Head of caudate nucleus (tissue), 42 donors: ENCODE measurements around the gene CYP1B1.
A peak's percentile ranks its signal among the peaks of the same experiment; 100 is the strongest.
"Not testable (repeated sequence)": the region's sequence is repeated elsewhere in the genome, so short reads cannot be mapped to it uniquely, and the experiment has no call there.

Source experiments
- DNase-seq, 42 donors: peaks; one replicate each; pipeline versions ENCODE4 v3.0.0 to v3.0.0-alpha.2; 2020 to 2021; ENCODE audit warnings: mixed read lengths in 7 of 42
- intact Hi-C: fragments of 100-400 bp; cut with DNase I; formaldehyde crosslinking; loops from one replicate; pipeline ENCODE4 v1.15.0; 2022

Gene CYP1B1

DNA sequence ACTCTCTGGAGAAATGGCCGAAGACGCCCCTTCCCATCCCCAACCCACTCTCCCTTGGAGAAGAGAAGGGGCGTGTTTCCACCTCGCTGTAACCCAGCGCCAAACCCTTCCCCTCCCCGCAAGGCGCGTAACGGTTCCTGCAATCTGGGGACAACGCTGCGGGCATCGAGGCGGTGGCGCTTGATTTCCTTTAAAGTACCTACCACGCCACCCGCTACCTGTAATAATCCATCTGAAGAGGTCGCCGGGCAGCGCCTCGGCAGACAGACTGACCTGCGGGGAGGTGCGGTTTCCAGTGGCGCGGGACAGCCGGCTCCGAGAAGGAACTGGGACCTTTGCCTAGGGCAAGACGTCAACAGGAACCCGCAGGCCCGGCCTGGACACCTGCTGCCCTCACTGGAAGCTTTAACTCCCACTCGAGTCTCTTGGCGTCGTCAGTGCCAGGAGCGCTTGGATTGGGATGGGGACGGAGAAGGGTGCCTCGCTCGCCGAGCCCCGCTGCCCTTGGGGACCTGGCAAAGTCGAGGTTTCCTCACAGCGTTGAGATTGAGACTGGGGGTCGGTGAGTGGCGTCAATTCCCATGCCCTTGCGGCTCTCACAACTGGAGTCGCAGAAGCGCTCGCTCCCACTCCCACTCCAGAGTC lies at the start of gene CYP1B1:
Gene CYP1B1 (minus strand): TSS at position 645 of the 645 bp plus-strand sequence. CDS start 763 bp downstream, outside the sequence.
- peak in 4 of 42 donors; percentile 13 to 32 (median 17) for DNase-seq
- intact Hi-C loops = no loop called here

DNA sequence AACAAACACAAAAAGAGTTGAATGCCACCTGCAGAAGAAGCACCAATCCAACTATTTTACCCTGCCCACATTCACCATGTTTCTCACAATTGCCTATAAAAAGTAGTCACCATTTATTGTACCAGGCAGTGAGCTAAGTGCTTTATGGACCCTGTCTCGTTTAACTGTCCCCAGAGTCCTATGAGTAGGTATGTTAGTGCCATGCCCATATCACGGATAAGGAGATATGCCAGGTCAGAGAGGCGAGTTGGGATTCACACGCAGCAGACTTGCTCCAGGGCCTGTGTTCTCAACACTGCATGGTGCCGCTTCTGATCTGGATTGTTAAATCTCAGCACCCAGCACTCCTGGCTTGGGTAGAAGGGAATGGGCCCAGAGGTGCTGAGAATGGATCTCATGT lies 49.1 kb upstream of the CYP1B1 start:
- intact Hi-C loops = no loop called here
- DNase-seq = no peak

DNA sequence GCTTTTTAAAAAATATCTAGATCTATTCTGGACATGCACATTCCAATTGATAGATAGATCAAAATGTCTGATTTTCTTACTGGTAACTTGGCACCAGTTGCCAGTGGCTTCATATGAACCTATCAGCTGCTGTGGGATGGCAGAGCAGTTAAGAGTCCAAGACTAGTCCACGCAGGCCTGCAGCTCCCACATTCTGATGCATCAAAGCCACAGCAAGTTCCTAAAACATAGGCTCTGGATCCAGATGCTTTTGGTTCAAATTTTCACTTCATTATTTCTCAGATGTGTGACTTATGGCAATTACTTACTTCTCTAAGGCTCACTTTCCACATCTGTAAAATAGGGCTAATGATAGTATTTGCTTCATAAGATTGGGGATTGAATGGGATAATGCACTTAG lies 48.0 kb upstream of the CYP1B1 start:
- no peak for DNase-seq
- intact Hi-C loops = no loop called here

DNA sequence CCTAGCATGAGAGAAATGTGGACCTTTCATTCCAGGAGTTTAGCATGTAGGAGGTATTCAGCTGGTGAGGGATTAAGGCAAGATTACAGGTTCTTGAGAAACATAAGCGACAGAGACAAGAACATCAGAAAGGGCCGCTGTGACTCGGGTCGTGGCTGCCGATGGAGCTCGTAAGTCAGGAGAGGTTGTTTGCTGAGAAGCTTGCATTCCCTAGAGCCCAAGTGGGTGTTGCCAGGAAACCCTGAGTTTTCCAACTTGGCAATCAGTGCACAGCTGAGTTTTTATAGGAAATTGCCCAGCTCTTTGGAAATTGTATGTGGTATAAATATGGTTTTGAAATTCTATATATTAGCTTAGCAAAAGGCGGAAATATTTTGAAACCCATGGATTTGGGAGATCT lies 46.4 kb upstream of the CYP1B1 start:
- intact Hi-C loops = no loop called here
- DNase-seq = peak in 5 of 42 donors; percentile 20 to 35 (median 25)

DNA sequence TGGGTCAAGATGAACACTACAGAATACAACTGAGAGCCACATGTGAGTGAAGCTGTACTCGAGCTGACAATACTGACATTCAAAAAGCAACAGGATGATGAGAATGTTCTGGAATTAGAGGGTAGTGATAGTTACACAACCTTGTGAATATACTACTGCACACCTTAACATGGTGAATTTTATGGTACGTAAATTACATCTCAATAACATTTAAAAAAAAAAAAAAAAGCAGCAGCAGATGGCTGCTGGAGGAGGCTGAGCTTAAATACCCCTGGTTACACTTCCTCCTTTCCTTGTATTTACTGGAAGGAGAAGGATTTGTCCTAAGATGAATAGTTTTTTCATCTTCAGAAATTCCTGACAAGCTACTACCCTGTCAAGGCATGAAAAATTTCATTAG lies 45.5 kb upstream of the CYP1B1 start:
- intact Hi-C loops = no loop called here
- DNase-seq = no peak

DNA sequence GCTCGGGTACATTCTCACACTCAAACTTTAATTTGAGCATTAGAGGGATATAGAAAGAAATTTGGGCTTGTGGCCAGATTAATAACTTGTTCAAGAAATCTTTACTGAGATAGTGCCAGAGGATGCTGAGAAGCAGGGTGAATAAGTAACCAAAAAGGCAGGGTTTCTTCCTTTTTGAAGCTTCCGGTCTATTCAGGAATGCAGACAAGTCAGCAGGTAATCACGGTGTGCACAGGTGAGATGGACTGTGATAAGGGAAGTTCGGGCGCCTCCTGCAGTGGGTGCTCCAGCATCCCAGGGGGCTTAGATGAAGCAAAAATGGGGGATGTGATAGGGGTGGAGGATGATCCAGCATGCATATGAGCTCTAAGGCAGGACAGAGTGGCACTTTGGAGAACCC lies 44.9 kb upstream of the CYP1B1 start:
- intact Hi-C loops = no loop called here
- DNase-seq = no peak

DNA sequence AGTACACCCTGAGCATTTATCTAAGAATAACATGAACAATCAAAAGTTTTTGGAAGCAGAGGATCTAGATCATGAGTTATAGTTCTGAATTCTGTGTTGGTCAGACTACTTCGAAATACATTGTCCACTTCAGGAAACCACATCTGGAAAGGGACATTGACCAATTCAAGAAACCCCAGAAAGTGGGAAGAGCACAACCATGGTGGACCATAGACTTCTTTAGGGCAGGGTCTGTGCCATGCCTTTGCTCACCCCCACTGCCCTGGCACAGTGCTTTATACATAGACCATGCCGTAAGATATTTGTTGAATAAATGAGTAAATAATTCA lies 44.3 kb upstream of the CYP1B1 start:
- no peak for DNase-seq
- intact Hi-C loops = no loop called here

DNA sequence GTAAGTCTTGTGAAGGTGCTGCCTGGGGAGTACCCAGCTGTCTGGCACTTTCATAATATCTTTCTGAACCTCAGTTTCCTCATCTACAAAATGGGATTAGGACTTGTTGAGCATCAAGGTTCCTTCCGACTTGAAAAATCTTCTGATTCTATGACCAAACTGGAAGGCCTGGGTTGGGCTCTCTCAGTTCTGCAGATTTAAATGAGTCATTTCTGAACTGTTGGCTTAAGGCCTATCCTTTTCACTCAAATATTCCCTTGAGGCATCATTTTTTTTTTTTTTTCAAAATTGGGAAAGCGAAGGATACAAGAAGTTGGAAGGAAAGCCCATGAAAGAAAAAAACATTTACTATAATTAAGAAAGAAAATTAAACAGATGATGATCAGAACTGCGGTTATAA lies 40.8 kb upstream of the CYP1B1 start:
- no peak for DNase-seq
- intact Hi-C loops = no loop called here

DNA sequence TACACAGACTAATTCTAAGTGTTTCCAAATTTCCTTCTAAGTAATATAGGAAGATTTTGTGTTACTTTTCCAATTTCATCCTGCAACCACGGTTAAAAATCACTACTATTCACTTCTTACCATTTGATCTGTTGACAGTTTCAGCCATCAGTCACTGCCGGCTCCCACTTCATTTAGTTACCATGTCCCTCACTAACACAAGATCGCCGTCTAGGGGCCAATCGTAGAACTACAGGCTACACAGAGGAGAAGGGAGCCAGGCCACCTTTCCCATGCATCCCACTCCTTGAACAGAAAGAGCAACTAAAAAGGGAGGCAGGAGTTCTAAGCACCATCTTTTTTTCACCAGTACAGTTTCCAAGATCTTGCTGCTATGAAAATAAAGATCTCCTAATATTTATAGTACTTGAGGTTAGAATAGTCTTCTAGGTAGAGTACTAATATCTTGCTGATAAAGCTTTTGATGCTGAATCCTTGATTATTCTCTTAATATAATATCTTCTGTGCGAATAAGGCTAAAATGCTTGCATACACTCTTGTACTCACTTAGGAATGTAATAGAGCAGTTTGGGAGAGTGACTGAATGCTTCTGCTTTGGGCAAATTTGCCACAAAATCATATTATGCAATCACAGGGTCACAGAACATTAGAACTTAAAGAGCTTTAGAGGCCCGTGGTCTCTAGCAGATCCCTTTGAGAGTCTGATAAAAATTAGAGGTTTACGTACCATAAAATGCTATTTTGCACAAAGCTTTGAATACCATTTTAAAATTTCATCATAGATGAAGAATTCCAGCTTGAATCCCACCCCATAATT lies 39.5 kb upstream of the CYP1B1 start:
- intact Hi-C loops = no loop called here
- DNase-seq = peak; percentile 25 to 87 (median 74)

DNA sequence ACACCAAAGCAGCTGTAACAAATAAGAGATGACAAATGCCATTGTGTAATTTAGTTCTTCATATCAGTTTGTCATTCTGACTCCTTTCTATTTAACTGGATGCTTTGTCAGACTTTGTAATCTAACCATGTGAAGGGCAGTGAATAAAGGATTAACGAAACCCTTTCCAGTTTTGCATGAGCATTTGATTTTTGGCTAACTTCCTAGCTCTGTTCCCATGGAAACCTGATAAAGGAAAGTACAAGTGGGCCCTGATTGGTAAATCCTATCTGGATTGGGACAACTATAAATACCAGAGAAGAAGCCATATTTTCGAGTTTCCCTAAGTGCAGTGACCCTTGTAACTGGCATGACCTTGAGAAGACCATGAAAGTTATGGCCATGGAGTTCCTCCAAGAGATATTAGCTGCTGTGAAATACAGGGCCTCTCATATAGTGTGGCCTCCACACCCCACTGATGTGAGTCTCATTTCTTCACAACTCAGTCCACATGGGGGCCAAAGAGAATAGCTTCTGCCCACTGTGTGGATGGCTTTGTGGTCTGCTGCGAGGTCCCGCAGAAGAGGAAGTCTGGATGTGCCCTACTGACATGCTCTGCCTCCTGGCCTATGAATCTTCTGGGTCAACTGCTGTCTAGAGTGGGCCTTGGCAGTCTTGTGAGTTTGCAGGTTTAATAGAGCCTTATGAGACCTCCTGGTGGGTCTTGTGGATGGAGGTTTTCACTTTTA lies 38.2 kb upstream of the CYP1B1 start:
- intact Hi-C loops = no loop called here
- no peak for DNase-seq

DNA sequence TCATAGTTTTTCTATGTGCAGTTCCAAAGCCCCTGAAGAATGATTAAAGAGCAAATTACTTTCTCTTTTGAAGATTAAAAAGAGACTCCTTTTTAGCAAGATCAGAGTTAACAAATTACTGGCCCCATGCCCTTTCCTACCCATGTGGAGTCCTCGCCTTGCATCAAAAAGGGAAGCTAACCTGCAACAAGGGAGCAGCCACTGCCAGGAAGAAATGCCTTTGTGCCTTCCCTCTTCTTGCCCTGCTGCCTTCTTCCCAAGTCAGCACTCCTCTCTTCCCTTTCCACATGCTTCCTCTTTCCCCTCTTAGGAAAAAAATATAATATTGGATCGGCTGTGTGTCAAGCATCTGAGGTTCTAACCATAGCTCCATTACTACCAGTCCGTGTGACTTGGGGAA lies 37.1 kb upstream of the CYP1B1 start:
- no peak for DNase-seq
- intact Hi-C loops = no loop called here

DNA sequence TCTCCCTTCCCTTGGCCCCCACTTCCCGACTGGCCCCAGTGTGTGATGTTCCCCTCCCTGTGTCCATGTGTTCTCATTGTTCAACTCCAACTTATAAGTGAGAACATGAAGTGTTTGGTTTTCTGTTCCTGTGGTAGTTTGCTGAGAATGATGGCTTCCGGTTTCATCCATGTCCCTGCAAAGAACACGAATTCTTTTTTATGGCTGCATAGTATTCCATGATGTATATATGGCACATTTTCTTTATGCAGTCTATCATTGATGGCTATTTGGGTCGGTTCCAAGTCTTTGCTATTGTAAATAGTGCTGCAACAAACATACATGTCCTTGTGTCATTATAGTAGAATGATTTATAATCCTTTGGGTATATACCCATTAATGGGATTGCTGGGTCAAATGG lies 35.4 kb upstream of the CYP1B1 start:
- intact Hi-C loops, DNase-seq: not testable (repeated sequence)

DNA sequence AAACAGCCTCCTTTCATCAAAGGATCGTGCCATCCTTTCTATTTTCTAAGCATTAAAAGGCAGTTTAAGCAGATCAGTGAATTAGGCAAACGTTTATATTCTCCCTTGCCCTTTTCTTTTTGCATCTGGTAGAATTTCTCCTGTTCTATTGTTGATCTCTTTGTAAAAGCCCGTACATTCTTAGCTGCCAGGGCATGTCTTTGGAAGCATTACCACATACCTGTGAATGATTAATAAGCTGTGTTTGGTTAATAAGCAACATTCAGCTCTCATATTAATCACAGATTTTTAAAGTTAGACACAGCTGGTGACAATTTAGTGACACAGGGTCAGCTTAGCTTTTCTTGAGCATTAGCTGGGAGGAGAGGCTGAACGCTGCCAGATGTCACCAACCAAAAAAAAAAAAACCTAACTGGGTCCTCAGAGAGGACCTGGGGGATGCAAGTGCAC lies 33.8 kb upstream of the CYP1B1 start:
- no peak for DNase-seq
- intact Hi-C loops = no loop called here

DNA sequence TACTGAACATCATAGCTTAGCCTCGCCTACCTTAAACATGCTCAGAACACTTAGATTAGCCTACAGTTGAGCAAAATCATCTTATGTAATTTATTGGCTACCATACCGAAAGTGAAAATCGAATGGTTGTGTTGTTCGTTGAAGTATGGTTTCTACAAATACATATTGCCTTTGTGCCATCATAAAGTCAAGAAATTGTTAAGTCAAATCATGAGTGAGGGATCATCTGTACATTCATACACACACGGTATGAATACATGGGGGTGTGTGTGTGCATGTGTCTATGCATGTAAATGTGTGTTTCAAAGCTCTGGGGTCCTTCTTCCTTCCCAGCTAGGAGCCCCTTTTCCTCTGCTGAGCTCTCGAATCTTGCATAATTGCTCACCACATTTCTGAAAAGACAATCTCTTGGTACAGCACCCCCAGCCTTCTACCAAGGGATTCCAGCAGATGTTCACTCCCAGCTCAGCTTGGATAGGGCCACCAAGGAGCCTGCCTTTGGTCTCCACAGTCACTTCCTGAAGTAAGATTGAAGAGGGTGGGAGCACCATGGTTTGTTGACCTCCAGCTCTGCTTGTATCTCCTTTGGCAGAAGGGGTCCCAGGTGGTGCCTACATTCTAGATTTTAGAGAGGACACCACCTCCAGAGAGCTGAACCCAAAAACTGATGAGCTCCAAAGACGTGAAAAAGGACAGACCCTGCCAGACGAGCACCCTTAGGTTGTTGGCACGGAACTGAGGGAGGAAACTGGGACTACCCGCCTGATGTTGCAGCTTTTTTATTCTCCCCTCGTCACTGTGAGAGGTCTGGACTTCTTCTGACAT lies 33.2 kb upstream of the CYP1B1 start:
- no peak for DNase-seq
- intact Hi-C loops = no loop called here

DNA sequence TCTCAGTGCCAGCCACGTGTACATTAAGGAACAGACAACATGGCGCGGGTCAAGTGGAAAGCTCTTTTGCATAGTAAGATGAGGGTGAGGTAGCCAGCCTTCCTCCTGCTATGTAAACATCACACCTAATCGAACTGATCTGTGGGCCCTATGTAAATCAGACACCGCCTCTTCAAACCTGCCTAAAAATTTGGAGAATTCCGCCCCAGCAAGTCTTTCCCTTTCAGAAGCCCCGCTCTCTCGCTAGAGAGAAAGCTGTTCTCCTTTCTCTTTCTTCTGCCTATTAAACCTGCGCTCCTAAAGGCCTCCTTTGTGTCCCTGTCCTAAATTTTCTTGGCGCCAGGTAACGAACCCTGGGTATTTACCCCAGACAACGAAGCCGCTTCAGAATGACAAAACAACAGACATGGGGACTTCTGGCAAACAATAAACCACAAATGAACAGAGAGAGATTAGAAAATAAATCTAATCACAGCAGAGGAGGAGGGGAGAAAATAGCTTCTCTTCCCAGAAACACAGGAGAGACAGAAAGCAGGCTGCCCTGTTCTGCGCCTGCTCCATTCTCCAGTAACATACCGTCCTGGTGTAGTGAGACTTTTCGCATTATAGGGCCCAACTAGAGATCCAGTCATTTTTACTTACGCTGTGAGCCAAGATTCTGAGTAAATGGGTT lies 31.9 kb upstream of the CYP1B1 start:
- DNase-seq = no peak
- intact Hi-C loops = no loop called here

DNA sequence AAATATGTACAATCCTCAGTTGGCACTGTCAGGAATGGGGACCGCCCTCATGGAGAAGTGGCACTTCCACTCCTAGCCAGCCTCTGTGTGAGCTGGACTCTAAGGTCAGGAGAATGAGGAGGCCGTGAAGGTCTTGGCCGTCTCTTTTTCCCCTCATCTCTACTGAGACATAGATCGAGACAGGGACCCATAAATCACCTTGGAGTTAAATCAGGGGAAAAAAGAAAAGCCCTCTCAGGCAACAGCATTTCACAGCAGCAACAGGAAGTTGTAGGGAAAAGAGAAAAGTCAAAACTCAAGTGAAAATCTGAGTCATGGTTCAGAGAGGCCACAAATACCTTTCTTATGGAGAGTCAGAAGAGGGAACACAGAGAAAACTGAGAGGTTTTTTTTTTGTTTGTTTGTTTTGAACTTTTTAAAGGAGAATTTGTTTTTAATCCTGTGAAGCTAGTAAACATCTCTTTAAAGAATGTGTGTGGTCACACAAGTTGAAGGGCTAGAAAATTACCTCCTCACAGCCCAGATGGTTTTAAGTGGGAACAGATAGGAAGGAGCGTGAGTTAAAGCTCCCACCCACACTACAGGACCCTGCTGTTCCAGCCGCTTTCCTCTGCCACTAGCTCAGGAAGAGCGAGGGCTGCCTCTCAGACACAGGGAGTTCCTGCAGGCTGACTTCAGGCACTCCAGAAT lies 30.6 kb upstream of the CYP1B1 start:
- intact Hi-C loops = no loop called here
- no peak for DNase-seq

DNA sequence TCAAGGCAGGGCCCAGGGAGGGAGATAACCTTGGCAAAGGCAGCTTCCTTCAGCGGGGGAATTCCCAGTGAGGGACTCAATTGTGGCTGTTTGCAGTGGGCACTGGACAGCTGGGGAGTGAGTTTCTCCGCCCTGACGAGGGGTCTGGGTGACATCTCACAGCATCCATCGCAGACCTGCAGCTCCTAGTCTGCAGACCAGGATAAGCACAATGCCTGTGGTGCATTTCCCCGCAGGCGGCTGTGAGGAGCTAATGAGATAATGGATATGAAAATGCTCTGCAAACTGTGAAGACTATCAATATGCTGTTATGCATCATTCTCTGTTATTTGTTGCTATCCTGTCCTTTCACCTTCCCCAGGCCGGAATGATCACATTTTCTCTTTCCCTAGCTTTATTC lies 30.0 kb upstream of the CYP1B1 start:
- intact Hi-C loops = no loop called here
- no peak for DNase-seq

DNA sequence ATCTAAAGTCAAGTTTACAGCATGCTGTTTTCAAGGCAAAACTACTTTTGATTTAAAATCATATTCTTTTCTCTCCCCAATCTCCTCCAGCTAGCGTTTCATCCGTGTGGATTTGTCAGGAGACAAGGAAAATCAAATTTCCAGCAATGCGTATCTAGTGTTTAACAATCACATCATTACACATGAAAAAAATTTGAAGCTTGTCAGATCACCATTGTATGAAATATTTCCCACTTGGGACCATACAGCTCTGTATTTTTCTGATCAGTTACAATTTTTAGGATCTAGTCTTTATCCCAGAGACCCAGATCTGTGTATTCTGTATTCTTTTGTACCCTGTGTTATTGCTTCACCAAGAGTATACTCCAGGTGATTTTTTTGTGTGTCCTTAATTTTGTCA lies 28.6 kb upstream of the CYP1B1 start:
- intact Hi-C loops = no loop called here
- no peak for DNase-seq
